NB4 (cell line): Measurements from ENCODE around the gene RAVER2.

Experiments used
- CTCF ChIP-seq: IDR thresholded peaks from one replicate; pipeline ENCODE4 v1.5.1; 2012; ENCODE audit warnings: low read depth, low read length
- MAX ChIP-seq: IDR thresholded peaks from 2 replicates; pipeline ENCODE4 v1.6.1; 2011; ENCODE audit warnings: low read depth, low read length
- POLR2A ChIP-seq: IDR thresholded peaks from 2 replicates; pipeline ENCODE4 v1.6.1; 2011; ENCODE audit warnings: mild to moderate bottlenecking; ENCODE audit not compliant: insufficient read length; ENCODE audit errors: extremely low read depth

- no peak for TF ChIP-seq CTCF
- TF ChIP-seq POLR2A: no peak
- no peak for TF ChIP-seq MAX
These were observed 12.3 kb downstream of the RAVER2 start for GRCh38 chr1:64757213-64757612.
